Stimulated activated naive CD8-positive, alpha-beta T cell treated with anti-CD3 and anti-CD28 coated beads, Interleukin-15, amount 100 ng/mL, for 72 hours (primary cell): ENCODE measurements around the gene CST6.
"Not testable (repeated sequence)": the region's sequence is repeated elsewhere in the genome, so short reads cannot be mapped to it uniquely, and the experiment has no call there.

Source experiments
- ATAC-seq: fragments of 150-1000 bp; cut with Tn5 transposase; 2 replicates; pipeline ENCODE4 v1.10.0; 2021; ENCODE audit warnings: mild to moderate bottlenecking, moderate library complexity
- DNase-seq, 2 donors: peaks; one replicate each; pipeline ENCODE4 v3.0.0; 2021 to 2022
- H3K27ac Mint-ChIP-seq, 2 donors: one replicate each; pipeline ENCODE4 v1.8.0; 2022; ENCODE audit warnings: mild to moderate bottlenecking in 2 of 2, mixed read lengths in 2 of 2, moderate library complexity in 2 of 2
- H3K27me3 Mint-ChIP-seq: one replicate; pipeline ENCODE4 v1.8.0; 2022; ENCODE audit warnings: mixed read lengths
- H3K4me1 Mint-ChIP-seq: one replicate; pipeline ENCODE4 v1.8.0; 2022; ENCODE audit warnings: mild to moderate bottlenecking, mixed read lengths
- H3K4me3 Mint-ChIP-seq, 2 donors: one replicate each; pipeline ENCODE4 v1.8.0; 2022; ENCODE audit warnings: mild to moderate bottlenecking in 2 of 2, mixed read lengths in 2 of 2, moderate library complexity in 1 of 2
- H3K9me3 Mint-ChIP-seq, 2 donors: one replicate each; pipeline ENCODE4 v1.8.0; 2022; ENCODE audit warnings: mixed read lengths in 2 of 2

Gene CST6

DNA sequence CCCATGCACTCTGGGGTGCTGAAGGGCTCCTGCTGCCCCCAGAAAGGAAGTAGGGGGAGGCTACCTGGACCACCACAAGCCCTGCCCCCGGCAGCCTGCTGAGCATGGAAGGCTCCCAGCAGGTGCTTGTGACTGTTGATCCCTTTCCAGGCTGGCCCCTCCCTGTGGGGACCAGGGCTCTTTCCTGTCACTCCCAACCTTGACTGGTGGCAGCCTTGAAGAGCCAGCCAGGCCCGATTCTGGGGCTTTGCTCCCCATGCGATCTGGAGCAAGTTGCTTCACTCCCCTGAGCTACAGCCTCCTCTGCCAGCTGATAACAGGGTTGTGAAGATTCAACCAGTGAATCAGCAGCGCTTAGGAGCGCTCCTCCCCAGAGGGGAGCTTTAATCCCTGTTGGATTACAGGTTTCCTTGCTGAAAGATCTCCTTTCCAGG is 4.6 kb upstream of the CST6 start:
- Mint-ChIP-seq H3K27ac (peak overlapping the region in 1 of 2 donors; percentile 66), H3K4me1 (peaks cover 43% of the 10 kb centered on the region), H3K9me3 (no peaks in the 10 kb centered on the region), H3K4me3 (no peak overlapping the region), H3K27me3 (peaks cover 11% of the 10 kb centered on the region)
- no peak for DNase-seq
- ATAC-seq, result no peak

GRCh38 chr11:66008095-66008467 is 3.7 kb upstream of the CST6 start:
- no peak overlapping the region for H3K4me3 Mint-ChIP-seq

GRCh38 chr11:66008468-66009101 is 3.2 kb upstream of the CST6 start:
- Mint-ChIP-seq H3K27ac (peak overlapping the region in 1 of 2 donors; percentile 33), H3K27me3 (peaks cover 25% of the 10 kb centered on the region), H3K9me3 (no peaks in the 10 kb centered on the region), H3K4me1 (peaks cover 30% of the 10 kb centered on the region), H3K4me3 (no peak overlapping the region)
- DNase-seq, result no peak
- ATAC-seq, result no peak

More at GRCh38 chr11:66008095-66008467, 3.7 kb upstream of the CST6 start:
- ATAC-seq (no peak), DNase-seq (no peak)
- Mint-ChIP-seq H3K9me3 (no peaks in the 10 kb centered on the region), H3K27ac (no peak overlapping the region), H3K4me1 (peaks cover 35% of the 10 kb centered on the region), H3K27me3 (peaks cover 20% of the 10 kb centered on the region)

DNA sequence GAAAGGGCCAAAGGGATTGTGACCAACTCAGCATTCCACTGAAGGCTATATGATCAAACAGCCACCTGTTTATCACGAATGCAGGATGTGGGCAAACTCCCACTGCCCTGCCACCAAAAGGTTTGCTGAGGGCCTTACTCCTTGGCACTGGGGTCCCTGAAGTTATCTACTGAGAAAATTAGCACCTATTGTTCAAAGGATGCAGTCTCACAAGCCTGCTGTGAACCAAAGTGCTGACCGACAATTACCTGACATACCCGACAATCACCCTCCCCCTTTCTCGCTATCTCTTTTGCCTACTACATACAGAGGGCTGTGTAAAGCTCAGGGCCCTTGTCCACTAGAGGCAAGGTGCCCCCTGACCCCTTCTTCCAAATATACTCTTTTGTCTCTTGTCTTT is 1.8 kb upstream of the CST6 start:
- H3K4me3 Mint-ChIP-seq, DNase-seq, H3K9me3 Mint-ChIP-seq, ATAC-seq: not testable (repeated sequence)
- Mint-ChIP-seq H3K27me3 (peaks cover 35% of the 10 kb centered on the region), H3K27ac (peak overlapping the region in 1 of 2 donors; percentile 49), H3K4me1 (peaks cover 21% of the 10 kb centered on the region)

- peaks cover 16% of the 10 kb centered on the region for H3K4me1 Mint-ChIP-seq
- H3K4me3 Mint-ChIP-seq, result peak overlapping the region in 1 of 2 donors; percentile 63
- H3K27ac Mint-ChIP-seq, result no peak overlapping the region
- DNase-seq (no peak), ATAC-seq (no peak)
- peaks cover 36% of the 10 kb centered on the region for H3K27me3 Mint-ChIP-seq
- H3K9me3 Mint-ChIP-seq, result no peaks in the 10 kb centered on the region
These were observed 496 bp upstream of the CST6 start for GRCh38 chr11:66011239-66011784.

- DNase-seq (no peak), ATAC-seq (no peak)
- peaks cover 36% of the 10 kb centered on the region for H3K27me3 Mint-ChIP-seq
- H3K9me3 Mint-ChIP-seq, result no peaks in the 10 kb centered on the region
- no peak overlapping the region for H3K27ac Mint-ChIP-seq
- peak overlapping the region; percentile 45 to 63 for H3K4me3 Mint-ChIP-seq
- H3K4me1 Mint-ChIP-seq, result peaks cover 16% of the 10 kb centered on the region
These were observed 650 bp downstream of the CST6 start for GRCh38 chr11:66012371-66012945.

DNA sequence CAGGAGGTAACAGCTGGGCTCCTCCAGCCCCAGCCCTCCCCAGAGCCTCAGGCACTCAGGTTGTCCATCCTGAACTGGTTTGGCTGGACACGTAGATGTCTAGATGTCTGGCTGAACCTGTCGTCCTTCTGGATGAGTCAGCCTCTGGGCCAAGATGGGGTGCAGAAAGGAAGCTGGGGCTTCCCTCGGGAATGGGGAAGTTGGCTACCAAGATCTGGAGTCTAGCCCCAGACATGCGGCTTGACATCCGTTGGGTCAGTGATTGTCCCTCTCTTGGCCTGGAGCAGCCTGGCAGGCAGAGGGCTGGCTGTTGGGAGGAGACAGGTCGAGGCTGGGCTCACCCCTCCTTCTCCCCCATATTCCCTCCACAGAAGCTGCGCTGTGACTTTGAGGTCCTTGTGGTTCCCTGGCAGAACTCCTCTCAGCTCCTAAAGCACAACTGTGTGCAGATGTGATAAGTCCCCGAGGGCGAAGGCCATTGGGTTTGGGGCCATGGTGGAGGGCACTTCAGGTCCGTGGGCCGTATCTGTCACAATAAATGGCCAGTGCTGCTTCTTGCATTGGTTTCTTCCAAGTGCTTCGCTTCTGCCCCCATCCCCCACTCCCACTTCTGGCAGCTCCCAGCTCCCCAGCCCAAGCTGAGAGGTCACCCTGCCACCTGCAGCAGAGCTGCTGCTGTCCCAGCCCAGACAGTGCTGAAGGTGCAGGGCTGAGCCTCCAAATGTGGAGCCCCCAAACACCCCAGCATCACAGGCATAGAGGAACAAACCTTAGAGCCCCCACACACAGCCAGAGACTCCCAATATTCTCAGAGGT is 1.3 kb downstream of the CST6 start:
- H3K27ac Mint-ChIP-seq, result no peak overlapping the region
- no peak for ATAC-seq

DNA sequence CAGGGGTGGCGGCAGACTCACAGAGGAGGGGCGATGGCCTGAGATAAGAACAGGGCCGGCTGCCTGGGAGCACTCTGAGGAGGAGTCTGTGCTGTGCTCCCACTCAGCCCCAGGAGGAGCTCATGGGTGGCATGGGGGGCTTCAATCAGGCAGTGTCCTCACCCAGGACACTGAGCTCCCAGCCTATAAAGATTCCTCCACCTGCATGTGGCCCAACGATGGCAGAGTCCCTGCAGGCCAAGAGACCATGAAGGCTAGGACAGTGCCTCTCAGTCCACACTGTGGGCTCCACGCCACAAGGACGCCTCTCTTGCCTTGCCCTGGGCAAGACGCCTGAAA is 1.9 kb downstream of the CST6 start:
- no peaks in the 10 kb centered on the region for H3K9me3 Mint-ChIP-seq
- H3K4me1 Mint-ChIP-seq, result peaks cover 24% of the 10 kb centered on the region
- H3K27me3 Mint-ChIP-seq, result peaks cover 36% of the 10 kb centered on the region
- no peak for ATAC-seq
- no peak overlapping the region for H3K27ac Mint-ChIP-seq
- no peak overlapping the region for H3K4me3 Mint-ChIP-seq
- no peak for DNase-seq

More for the DNA sequence above, 1.3 kb downstream of the CST6 start:
- Mint-ChIP-seq H3K4me1 (peaks cover 20% of the 10 kb centered on the region), H3K4me3 (no peak overlapping the region), H3K27me3 (peaks cover 36% of the 10 kb centered on the region), H3K9me3 (no peaks in the 10 kb centered on the region)
- DNase-seq, result no peak

- Mint-ChIP-seq H3K27me3 (peaks cover 36% of the 10 kb centered on the region), H3K4me1 (peaks cover 24% of the 10 kb centered on the region), H3K27ac (no peak overlapping the region), H3K4me3 (no peak overlapping the region), H3K9me3 (no peaks in the 10 kb centered on the region)
- DNase-seq, result no peak
- ATAC-seq, result no peak
These were observed 3.1 kb downstream of the CST6 start for GRCh38 chr11:66014804-66015453.

- Mint-ChIP-seq H3K27ac (no peak overlapping the region), H3K9me3 (no peaks in the 10 kb centered on the region), H3K27me3 (peaks cover 36% of the 10 kb centered on the region), H3K4me3 (no peak overlapping the region), H3K4me1 (peaks cover 28% of the 10 kb centered on the region)
- ATAC-seq, result no peak
- no peak for DNase-seq
These were observed 3.7 kb downstream of the CST6 start for GRCh38 chr11:66015454-66015881.

DNA sequence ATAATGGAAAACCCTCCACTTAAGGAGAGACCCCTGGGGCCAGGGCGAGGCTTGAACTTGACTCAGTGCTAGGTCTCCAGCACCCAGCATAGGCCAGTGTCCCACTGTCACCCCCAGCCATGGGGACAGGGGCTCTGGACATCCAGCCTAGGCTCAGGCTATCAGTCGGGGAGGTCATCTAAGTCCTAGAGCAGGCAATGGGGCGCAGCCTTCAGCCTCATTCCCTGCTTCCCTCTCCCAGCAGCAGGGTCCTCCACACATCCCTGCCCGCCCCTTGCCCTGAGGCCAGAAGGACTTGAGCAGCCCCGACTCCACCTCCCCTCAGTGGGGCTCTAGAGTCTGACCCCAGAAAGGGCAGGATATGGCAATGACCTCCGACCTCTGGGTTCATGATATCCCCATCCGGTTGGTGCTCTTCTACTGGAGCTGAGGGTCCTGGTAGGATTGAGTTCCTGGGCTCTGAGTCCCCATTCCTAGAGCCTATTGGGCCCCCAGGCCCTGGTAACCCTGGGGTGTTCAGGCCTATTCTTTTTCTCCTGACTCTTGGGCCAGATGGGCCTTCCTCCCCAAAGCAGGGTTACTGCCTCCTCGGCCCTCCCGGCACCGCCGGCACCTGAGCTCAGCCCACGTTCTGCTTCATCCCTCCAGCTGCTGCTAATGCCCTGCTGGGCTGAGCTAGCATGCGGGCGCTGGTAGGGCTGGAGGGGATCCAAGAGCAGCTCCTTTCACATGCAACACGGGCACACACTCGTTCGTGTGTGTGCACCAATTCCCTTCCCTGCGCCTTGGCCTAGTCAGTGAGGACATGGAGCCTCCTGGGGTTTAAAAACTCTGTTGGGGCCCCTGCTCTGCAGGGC is 4.4 kb downstream of the CST6 start:
- DNase-seq (no peak), ATAC-seq (no peak)
- H3K27me3 Mint-ChIP-seq, result peaks cover 36% of the 10 kb centered on the region
- H3K4me3 Mint-ChIP-seq, result no peak overlapping the region
- peaks cover 35% of the 10 kb centered on the region for H3K4me1 Mint-ChIP-seq
- no peaks in the 10 kb centered on the region for H3K9me3 Mint-ChIP-seq
- H3K27ac Mint-ChIP-seq, result peak overlapping the region in 1 of 2 donors; percentile 84

GRCh38 chr11:66016793-66017177 is 5.0 kb downstream of the CST6 start:
- Mint-ChIP-seq H3K9me3 (no peaks in the 10 kb centered on the region), H3K4me1 (peaks cover 36% of the 10 kb centered on the region), H3K27ac (no peak overlapping the region), H3K4me3 (no peak overlapping the region), H3K27me3 (peaks cover 36% of the 10 kb centered on the region)
- ATAC-seq, result no peak
- DNase-seq, result no peak

GRCh38 chr11:66017321-66017720 is 5.5 kb downstream of the CST6 start:
- Mint-ChIP-seq H3K27ac (no peak overlapping the region), H3K4me3 (no peak overlapping the region), H3K27me3 (peaks cover 34% of the 10 kb centered on the region), H3K4me1 (peaks cover 36% of the 10 kb centered on the region), H3K9me3 (no peaks in the 10 kb centered on the region)
- no peak for ATAC-seq
- no peak for DNase-seq

GRCh38 chr11:66020212-66020611 is 8.4 kb downstream of the CST6 start:
- DNase-seq, result no peak
- Mint-ChIP-seq H3K27ac (peak overlapping the region in 1 of 2 donors; percentile 66), H3K27me3 (peaks cover 28% of the 10 kb centered on the region), H3K4me3 (no peak overlapping the region), H3K9me3 (no peaks in the 10 kb centered on the region), H3K4me1 (peaks cover 41% of the 10 kb centered on the region)
- ATAC-seq, result no peak
